Ishikawa (cell line): Measurements from ENCODE around the gene NOB1.

Source experiments
- CEBPB ChIP-seq: IDR thresholded peaks from 2 replicates; pipeline ENCODE4 v1.6.1; 2012
- EP300 ChIP-seq: IDR thresholded peaks from 2 replicates; pipeline ENCODE4 v1.6.1; 2012; ENCODE audit warnings: borderline replicate concordance
- RAD21 ChIP-seq: IDR thresholded peaks from 2 replicates; pipeline ENCODE4 v1.6.1; 2012; ENCODE audit warnings: low read depth
- TEAD4 ChIP-seq: IDR thresholded peaks from 2 replicates; pipeline ENCODE4 v1.6.1; 2012
- USF1 ChIP-seq: IDR thresholded peaks from 2 replicates; pipeline ENCODE4 v1.6.1; 2012
- YY1 ChIP-seq: IDR thresholded peaks from 2 replicates; pipeline ENCODE4 v1.6.1; 2012; ENCODE audit warnings: low read depth

- no peak for TF ChIP-seq USF1
- TF ChIP-seq CEBPB, result no peak
- no peak for TF ChIP-seq EP300
- no peak for TF ChIP-seq YY1
- no peak for TF ChIP-seq RAD21
- TF ChIP-seq TEAD4, result no peak
Measured at GRCh38 chr16:69754143-69754468, 620 bp downstream of the NOB1 start.
